Cardiac fibroblast (primary cell): ENCODE results near the gene GJB4.

Experiments used
- DNase-seq, 2 donors: peaks; one replicate each; pipeline versions ENCODE4 v3.0.0 to v3.0.0-alpha.2; 2010; ENCODE audit warnings: low read depth in 2 of 2
- H3K4me3 ChIP-seq, 2 donors: replicated peaks in 1 of 2; 1 replicate in 1 of 2; 2 replicates in 1 of 2; pipeline ENCODE4 v1.5.1; 2011; ENCODE audit warnings: low read depth in 2 of 2, low read length in 2 of 2, mild to moderate bottlenecking in 2 of 2, moderate library complexity in 1 of 2
- CTCF ChIP-seq: IDR thresholded peaks from one replicate; pipeline ENCODE4 v1.5.1; 2011; ENCODE audit warnings: low read depth, mild to moderate bottlenecking, low read length, inconsistent platforms

The GJB4 gene

GRCh38 chr1:34746101-34746500, 13.4 kb upstream of the GJB4 start:
- DNase-seq = no peak
- no peak overlapping the region for H3K4me3 ChIP-seq

GRCh38 chr1:34746785-34747637, 12.5 kb upstream of the GJB4 start:
- DNase-seq = no peak
- no peak overlapping the region for H3K4me3 ChIP-seq
- TF ChIP-seq CTCF = no peak

More at GRCh38 chr1:34746101-34746500, 13.4 kb upstream of the GJB4 start:
- no peak for TF ChIP-seq CTCF

- DNase-seq = no peak
- H3K4me3 ChIP-seq = no peak overlapping the region
- TF ChIP-seq CTCF = no peak
These were observed 11.9 kb upstream of the GJB4 start for GRCh38 chr1:34747638-34747941.

GRCh38 chr1:34749992-34750391, 9.5 kb upstream of the GJB4 start:
- no peak overlapping the region for H3K4me3 ChIP-seq
- TF ChIP-seq CTCF = no peak
- DNase-seq = peak in 1 of 2 donors; percentile 5

- H3K4me3 ChIP-seq = no peak overlapping the region
- peak in 1 of 2 donors; percentile 4 for DNase-seq
- no peak for TF ChIP-seq CTCF
These were observed 8.9 kb upstream of the GJB4 start for GRCh38 chr1:34750610-34751009.

- TF ChIP-seq CTCF = no peak
- no peak for DNase-seq
- no peak overlapping the region for H3K4me3 ChIP-seq
These were observed 6.4 kb upstream of the GJB4 start for GRCh38 chr1:34753163-34753562.

- TF ChIP-seq CTCF = no peak
- DNase-seq = no peak
- no peak within 1 kb of the TSS for H3K4me3 ChIP-seq
These were observed 4.4 kb upstream of the GJB4 start, which contains the start of gene GJB5 for GRCh38 chr1:34754964-34755637. Gene GJB5 (plus strand): TSS chr1:34755047. CDS start chr1:34757331, 2,284 bp downstream.
